HG03469 (cell line): ENCODE results near the gene KLHL29.

Experiments used
- ATAC-seq: cut with Tn5 transposase; IDR thresholded peaks from one replicate; pipeline ENCODE4 v1.9.1; 2021; ENCODE audit warnings: mild to moderate bottlenecking, moderate library complexity, moderate number of reproducible peaks; ENCODE audit not compliant: unreplicated experiment

KLHL29 gene

DNA sequence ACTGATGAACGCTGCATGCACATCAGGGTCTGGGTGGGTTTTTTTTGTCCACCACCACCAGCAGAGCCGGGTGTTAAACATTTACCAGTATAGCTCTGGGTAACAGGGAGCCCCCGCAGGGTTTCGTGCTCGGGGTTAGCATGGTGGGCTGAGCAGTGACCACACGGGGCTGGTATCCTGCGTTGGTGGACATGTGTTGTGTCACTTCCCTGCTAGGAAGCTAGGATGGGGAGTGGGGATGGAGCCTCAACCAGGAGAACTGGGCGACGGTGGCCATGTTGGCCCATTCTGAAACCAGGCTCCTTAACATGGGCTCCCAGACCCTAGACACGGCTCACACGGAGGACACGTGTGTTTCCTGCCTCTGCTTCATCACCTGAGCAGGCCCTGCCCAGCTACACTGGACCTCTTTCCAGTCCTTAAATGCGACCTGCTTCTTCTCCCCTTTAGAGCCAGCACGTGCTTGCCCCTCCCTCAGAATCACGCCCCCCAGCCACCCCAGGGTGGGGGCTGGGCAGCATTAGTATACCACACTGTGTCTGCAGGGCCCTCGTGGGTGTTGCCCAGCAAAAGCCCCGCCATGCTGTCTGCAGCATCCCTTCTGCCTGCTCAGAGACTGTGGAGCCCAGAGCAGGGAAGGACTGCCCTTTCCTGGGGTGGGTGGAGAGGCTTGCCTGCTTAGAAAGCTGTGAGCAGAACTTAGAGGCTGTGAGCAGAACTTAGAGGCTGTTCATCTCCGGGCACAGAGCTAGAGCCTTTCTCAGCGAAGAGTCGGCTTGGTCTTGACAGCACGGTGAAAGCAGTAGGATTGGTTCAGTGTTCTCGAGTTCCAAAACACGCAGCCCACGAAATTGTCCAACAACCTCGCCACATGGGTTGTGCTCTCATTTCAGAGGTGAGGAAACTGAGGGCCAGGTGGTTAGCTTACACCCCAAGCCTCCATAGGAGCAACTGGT is 142.1 kb downstream of the KLHL29 start:
- ATAC-seq, result no peak

DNA sequence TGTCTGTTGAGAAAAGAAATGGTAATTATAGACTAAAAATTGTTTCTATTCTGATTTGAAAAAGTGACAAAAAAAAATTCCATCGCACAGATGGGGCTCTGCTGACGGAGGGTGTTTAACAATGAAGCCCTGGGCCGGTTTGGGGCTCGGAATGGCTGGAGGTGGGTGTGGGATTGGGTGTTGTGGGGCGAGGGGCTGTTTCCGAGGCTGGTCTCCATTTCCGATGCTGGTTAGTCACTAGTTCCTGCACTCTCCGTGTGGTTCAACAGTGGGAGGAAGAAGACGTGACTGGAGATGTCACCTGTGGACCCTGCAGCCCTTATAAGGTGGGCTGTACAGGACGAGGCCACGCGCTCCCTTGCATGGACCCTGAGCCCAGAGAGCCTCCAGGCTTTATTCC is 143.2 kb downstream of the KLHL29 start:
- ATAC-seq, result no peak

DNA sequence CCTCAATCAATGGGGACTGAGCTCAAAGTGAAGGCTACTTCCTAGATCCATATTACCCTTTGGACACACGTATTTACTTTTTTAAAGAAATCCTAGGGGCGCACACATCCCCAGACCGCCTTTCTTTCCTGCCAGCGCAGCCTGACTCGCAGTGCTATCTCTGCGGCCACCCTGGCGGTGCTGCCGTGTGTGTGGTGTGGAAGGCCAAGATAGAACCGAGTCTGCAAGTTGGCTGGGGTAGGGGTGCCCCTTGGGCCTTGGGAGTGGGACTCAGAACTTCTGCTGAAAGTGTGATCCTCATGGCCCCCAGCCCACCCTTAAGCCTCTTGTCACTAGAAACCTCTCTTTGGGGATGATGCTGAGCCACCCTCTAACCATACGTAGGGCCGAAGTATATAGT is 143.7 kb downstream of the KLHL29 start:
- no peak for ATAC-seq

DNA sequence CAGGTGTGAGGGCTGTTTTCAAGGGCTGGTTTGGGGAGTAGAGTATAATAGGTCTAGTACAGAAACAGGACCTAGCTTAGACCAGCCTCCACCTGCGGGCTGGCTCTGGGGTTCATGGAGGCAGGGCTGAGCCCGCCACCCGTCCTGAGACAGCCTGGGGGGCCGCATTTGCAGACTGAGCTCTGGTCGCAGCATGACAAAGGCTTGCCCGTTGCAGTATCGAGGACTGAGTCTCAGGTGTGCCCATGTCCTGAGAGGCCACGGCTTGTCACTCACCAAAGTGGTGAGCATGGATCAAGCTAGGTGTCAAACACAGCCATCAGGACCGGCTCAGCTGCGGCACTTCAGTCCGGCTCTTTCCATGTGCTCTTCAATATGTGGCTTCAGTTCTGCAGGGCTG is 144.7 kb downstream of the KLHL29 start:
- no peak for ATAC-seq

DNA sequence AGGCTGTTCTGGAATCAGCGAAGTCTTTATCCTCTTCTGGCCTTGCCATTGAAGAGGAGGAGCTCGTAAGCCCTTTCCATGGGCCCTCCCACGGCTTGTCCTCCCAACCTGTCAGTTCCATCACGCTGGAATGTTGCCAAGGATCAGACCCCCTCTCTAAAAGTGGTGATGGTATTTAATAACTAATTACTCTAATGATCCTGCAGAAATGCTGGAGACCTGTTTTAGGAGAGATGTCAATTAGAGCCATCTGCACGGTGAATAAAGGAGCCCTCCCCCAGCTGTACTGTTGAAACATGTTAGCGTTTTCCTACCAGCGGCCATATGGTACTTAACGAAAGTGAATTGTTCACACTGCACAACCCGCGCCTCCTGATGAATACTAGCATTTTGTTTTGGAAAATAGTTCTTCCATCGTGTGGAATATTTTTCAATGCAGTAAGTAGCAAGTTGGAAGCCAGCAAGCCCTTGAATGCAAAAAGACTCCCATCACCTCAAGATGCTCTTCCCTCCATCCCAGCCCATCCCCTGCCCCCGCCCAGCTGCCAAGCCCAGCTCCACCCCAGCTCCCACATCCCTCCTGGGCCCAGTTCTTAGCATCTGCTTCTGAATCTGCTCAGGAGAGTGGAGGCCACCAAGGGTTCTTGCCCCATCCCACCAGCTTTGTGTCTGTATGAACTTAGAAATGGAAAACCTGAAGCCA is 145.4 kb downstream of the KLHL29 start:
- no peak for ATAC-seq

DNA sequence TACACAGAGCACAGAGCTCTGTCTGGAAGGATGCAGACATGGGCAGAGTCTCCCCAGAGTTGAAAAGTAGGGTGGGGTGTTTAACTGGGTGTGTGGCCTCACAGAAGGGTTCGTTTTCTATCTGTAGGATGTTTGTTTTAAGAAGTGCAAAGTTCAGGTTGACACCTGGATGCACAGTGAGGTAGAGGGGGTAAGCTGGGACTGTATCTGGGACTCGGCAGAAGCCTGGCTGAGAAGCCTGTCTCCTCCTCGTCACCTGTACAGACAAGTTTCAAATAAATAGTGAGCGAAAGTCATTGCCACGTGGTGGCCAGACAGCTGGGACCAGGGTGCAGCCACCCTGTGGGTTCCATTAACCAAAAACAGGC is 145.9 kb downstream of the KLHL29 start:
- ATAC-seq, result no peak

DNA sequence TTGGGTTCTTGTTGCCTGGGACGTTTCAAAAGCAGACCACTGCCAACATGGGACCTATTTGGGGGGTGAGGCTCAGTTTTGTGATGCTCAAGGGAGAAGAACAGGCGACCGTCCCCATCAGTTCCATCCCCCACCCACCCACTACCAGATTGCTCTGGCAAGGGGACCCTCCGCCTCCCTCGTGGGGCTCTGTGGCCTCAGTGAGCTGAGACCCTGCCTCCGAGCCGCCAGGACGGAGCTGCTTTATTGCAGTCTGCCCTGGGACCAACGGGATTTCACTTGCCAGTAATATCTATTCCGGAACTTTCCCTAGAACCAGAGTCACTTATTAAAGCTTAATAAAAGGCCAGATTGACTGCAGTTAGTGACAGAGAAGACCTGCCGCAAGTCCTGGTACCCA is 146.3 kb downstream of the KLHL29 start:
- ATAC-seq, result no peak

DNA sequence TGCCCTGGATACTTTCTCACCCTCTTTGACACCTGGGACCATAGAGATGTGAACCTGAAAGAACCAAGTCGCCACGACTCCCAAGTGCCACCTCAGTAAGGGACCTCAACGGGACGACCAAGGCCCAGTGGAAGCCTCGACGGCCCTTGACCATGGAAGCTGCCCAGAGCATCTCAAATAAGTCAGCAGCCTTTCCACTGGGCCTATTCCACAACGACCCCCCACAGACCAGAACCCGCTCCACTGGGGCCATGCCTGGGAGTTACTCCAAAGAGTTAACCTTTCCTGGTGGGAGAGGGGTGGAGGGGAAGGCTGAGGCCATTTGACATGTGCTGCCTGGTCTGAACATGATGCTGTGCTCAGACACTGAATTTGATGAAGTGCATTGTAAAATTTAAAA is 146.9 kb downstream of the KLHL29 start:
- ATAC-seq, result no peak

DNA sequence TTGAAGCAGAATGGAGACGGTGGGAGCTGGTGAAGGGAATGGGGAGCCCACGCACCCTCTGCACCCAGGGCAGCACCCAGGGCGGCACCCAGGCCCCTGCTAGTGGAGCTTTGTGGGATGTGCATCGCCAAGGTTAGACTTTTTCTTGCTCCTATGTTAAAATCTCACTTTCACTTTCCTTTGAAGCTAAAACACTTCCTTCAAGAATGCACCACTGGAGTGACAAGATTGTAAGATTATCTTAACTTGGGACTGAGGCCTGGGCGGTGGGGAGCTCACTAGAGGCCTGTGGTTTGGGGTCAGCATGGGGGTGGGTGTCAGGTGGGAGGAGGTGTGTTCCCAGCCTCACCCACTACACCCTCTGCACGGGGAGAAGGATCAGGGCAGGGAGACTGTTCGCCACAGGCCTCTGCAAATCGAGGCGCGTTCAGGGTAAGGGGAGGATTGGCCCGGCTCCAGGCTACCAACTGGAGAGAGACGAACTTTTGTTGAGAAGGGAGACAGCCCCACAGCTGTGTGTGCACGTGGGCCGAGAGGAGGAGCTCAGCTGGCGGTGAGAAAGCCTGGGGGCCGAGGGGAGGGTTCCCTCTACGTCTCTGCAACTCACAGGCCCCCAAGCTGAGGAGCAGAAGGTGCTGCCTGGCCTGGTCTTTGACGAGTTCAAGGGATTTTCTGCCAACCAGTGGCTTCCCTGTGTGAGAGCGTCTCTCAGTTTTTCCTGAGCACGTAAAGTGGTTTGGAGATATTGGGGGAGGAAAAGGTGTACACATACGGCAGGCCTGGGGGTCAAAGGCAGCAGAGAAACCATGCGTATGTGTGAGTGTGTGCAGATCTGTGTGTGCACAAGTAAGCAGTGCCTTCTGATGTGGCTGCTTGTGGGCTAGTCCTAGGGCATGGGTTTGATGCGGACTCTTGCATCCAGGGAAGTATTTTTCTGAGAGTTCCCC is 147.7 kb downstream of the KLHL29 start:
- ATAC-seq, result peak; percentile 58

DNA sequence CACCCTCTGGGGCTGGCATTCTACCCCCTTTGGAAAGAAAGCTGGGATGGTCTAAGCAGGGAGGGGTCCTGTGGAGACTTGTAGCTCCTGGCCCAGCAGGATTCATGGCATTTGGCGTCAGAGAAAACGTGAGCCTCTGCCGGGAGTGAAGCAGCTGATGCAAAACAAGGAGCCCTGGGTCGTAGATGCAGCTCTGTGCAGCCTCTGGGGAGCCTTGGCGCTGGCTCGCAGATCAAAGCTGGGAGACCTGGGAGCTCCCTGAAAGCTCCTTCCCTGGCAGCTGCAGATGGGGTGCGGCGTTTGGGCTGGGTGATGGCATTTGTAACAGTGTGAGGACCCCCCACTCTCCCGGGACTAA is 148.3 kb downstream of the KLHL29 start:
- no peak for ATAC-seq

DNA sequence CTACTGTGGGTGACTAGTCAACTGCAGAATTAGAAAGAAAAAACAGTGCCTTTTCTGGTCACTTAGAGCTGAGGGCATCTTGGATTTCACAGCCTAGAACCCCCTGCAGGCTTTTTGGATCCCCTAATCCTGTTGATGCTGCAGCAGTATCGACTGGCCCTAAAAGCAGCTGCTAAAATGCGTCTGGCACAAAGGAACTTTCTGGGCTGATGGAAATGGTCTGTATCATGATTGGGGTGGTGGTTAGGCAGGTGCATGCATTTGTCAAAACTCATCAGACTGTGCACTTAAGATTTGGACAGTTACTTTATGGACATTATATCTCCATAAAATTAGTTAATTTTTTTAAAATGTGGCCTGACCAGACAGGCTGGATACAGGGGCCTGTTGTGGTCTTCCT is 149.8 kb downstream of the KLHL29 start:
- ATAC-seq, result no peak

DNA sequence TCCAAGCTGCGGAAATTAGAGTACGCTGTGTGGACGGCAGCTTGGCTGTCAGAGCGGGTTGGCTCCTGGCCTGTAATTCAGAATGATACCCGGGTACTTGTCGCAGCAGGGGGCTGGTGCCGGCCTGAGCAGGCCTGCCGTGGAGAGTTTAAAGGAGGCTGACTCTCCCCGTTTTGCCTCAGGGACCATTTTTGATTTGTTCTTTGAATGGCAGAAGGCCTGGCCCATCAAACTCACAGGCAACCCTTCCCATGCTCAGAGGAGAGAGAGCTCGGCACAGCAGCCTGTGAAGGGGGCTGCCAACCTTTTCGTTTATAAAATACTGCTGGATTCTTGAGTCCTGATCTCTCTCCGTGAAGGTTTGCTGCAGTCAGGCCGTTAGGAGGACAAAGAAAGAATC is 151.3 kb downstream of the KLHL29 start:
- no peak for ATAC-seq

DNA sequence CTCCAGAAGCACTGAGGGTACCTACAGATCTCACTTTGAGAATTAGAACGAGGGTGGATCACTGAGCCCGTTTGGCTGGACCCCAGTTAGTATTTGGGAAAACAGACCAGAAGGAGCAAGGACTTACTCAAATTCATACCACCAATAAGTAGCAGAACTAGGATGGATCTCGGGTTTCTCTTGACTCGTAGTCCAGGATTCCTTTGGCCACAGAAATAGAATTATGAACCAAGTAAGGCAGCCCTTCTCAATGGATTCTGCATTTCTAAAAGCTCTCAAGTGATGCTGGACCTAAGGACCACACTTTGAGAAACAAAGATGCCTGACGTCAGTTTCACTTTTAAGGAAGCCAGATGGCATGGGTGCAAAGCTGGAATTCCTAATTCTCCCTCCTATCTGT is 153.0 kb downstream of the KLHL29 start:
- no peak for ATAC-seq

DNA sequence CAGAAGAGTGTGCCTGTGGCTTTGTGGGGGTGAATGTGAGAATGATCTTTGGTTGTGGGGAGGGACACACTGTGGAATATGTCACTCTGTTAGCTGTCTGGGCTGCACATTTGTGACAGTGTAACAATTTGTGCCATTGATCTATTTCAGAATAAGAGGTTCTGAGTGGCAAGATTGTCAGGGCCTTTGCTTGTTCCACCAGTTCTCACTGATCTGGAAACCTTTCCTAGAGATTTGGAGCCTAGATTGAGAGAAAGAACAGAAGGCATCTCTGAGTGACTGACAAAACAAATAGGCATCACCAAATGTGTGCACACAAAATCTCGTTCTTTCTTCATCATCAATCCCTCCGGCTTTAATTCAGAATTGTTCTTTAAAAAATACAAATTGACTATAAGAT is 153.6 kb downstream of the KLHL29 start:
- no peak for ATAC-seq

DNA sequence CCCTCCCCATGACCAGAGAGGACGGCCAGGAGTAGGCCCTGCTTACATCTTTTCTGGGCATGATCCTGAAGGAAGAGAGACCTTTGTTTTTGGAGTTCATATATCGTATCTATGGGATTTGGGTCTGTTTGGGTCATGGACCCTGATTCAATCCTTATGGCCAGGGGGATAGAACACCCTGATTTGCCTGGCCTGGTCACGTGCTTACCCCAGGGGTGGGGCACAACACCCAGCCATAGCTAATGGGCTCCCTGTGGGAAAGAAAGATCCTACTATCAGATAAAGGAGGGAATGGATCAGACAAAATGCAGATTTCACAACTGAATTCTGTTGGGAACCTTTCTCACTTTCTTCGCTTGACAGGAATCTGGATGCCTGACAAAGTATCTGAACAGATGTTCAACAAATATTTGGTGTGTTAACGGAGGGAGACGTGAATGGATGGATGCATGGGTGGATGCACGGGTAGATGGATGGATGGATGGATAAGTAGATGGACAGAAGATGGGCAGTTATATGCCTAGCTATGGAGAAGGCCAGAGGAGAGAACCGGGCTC is 155.9 kb downstream of the KLHL29 start:
- no peak for ATAC-seq

DNA sequence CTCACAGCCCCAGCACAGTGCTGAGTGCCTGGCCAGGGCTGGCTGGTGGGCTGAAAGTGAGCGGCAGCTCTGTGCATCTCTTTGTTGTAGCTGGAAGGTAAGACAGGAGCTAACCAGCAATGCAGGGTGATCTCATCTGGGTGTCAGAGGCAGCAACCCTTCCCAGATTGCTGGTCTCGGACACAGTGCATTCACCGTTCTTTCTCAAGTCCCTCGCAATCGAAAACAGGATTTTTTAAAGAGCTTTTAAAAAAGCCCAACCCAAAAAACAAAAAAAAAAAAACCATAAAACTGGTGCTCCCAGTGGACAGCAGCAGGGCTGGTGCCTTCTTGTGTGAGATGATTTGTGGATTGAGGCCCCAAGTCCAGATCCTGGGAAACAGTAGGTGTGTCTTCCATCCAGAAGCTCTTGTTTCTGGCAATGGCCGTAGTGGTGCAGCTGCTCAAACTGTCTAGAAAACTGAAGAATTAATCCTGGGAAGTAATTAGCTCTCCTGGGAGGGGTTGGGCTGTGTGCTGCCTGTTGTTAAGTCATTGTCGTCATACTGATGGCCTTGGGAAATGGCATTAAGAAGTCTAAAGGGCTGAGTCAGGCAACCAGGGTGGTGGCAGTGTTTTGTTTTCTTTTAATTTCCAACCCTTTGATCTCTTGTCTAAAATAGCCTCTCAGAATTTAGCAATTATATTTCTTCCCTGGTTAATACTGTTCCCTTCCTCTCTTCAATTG is 156.7 kb downstream of the KLHL29 start:
- ATAC-seq, result no peak

DNA sequence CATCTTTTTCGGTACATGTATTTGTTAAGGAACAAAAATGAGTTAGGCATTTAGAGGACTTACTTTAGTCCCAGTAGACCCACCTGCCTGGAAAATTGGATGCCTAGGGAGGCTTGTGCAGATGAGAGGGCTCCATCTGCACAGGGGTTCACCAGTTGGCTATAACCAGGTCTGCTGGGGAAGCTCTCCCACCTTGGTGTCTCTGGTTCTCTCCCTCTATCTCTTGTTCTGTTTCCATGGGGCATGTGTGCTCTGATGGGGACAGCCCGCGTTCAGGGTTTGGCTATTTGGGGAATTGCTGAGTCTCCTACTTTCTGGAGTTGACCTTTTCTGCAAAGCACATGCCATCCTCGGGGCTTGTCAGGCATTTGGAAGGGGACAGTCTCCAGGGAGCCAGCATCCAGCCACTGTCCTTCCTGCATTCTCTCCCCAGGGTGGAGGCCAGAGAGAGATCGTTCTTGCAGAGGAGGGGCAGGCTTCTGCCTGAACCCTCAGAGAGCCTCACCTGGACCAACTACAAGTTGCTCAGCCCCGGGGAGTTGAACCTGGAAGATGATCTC is 157.3 kb downstream of the KLHL29 start:
- no peak for ATAC-seq

DNA sequence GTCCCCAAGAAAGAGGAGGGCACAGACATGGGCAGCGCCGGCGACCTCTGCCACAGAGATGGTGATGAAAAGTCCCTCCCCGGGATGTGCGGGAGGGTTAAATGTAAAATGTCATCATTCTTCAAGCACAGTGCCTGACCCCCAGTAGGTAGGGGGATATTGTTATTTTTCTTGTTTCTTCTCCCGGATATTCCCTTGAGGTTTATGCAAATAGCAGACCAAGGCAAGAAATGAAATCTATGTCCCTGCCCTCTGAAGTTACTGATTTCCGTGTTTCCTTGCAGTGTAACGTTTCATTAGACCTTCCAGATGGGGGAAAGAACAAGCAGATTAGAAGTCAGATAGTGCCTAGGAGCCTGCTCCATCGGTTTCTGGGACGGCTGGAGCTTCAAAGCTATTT is 158.3 kb downstream of the KLHL29 start:
- no peak for ATAC-seq

DNA sequence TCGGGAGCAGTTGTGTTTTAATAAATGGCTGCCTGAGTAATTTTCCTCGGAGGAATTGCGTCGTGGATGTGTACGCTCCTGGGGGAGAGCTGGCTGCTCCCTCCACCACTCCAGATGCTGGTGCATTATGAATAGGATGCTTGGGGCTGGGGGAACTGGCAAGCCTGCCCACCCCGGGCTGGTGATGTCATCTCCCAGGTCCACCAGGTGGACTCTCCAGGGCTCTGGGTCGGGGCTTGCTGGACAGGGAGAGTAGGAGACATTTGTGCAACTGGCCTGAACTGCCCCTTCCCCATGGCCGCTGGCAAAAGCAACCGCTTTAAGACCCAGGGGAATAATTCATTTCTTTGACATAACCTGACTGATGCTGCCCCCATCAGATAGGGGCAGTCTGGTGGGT is 158.7 kb downstream of the KLHL29 start:
- no peak for ATAC-seq
